ENCODE data around the gene SUGCT.

SUGCT gene

DNA sequence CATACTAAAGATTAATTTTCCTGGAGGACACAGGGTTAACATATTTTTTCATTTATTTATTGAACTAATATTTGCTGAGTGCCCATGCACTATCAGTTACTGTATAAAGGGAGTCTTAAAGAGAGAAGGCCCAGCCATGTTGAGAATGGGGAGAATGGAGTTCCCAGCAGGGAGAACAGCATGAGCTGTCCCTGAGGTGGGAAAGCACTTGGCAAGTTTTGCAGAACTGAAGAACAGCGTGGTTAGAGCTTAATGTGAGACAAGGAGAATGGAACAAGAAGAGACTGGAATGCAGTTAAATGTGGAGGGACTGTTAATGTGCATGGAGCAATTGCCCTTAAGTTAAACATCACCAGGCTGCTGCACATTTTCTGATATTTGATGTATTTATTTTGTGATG, 435.4 kb downstream of the SUGCT start:
- H3K4me3 ChIP-seq (ENCODE audit: low read depth, low read length) = no peak overlapping the region
- DNase-seq (ENCODE audit: low read depth) = peak; percentile 78
- TF ChIP-seq, protein P1, sequence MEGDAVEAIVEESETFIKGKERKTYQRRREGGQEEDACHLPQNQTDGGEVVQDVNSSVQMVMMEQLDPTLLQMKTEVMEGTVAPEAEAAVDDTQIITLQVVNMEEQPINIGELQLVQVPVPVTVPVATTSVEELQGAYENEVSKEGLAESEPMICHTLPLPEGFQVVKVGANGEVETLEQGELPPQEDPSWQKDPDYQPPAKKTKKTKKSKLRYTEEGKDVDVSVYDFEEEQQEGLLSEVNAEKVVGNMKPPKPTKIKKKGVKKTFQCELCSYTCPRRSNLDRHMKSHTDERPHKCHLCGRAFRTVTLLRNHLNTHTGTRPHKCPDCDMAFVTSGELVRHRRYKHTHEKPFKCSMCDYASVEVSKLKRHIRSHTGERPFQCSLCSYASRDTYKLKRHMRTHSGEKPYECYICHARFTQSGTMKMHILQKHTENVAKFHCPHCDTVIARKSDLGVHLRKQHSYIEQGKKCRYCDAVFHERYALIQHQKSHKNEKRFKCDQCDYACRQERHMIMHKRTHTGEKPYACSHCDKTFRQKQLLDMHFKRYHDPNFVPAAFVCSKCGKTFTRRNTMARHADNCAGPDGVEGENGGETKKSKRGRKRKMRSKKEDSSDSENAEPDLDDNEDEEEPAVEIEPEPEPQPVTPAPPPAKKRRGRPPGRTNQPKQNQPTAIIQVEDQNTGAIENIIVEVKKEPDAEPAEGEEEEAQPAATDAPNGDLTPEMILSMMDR (conservative IDR thresholded peaks at IDR 0.05; ENCODE audit: low read depth, low read length) = no peak

DNA sequence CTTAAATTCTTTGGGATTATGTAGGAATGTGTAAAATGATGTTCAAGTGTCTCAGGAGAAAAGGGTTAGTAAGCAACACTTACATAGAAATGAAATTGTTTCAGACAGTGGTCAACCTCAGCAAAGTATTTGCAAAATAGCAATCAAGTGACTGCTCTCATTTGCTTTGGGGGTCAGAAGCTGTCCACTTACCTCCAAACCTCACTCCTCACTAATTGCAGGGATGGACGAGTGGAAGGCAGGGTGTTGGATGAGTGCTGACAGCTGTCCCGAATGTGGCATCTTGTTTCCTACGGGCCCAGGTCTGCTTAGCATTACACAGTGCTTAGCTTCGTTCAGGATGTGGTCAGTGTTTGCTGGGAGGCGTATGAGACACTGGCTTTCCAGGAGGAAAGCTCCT, 437.0 kb downstream of the SUGCT start:
- DNase-seq (ENCODE audit: low read depth) = peak; percentile 73
- H3K4me3 ChIP-seq (ENCODE audit: low read depth, low read length) = no peak overlapping the region
- TF ChIP-seq, protein P1 (conservative IDR thresholded peaks at IDR 0.05; ENCODE audit: low read depth, low read length) = no peak

DNA sequence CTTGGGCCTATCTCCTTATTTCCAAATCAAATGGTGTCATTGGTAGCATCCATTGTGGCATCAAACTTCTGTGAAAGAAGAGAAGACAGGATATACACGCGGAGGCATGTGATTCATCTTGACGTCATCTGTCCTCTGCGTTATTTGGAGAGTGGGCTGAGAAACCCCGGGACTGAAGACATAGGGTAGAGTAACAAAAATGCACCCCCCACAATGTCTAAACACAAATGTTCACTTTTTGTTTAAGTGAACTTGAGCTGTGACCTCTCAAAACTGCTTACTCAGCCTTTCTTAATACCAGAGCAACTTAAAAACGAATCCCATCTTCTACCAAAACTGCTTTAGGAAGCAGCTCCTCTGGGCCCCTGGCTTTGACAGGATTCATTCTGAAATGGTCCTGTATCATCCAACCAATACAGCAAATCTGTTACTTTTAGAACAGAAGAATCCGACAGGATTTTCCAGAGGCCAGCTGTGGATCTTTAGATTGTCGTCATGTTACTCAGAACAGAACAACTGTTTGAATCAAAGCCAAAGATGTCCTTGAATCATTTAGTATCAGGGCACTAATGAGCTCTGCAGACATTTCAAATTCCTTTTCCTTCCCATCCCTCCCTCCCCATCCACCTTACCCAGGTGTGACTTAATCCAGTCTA, 438.1 kb downstream of the SUGCT start:
- TF ChIP-seq, protein P1 (conservative IDR thresholded peaks at IDR 0.05; ENCODE audit: low read depth, low read length) = no peak
- H3K4me3 ChIP-seq (ENCODE audit: low read depth, low read length) = no peak overlapping the region
- DNase-seq (ENCODE audit: low read depth) = peak; percentile 93

DNA sequence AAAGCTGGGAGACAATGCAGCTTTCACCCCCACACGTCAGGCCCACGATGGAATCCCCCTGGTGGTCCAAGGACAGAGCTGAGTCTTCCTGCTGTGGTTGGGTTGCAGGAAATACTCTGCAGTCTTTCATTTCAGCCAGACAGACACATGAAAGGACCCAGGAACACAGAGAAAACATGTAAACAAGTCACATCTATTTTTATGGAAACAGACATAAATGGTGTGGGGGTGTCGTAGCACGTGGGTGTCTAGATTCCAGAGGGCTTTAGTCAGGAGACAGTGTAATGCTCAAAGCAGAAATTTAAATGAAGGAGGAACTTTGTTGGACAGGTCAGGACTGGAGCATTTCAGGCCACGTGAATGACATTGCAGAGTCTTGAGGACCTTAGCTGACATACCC, 444.6 kb downstream of the SUGCT start:
- no peak overlapping the region for H3K4me3 ChIP-seq (ENCODE audit: low read depth, low read length)
- TF ChIP-seq, protein P1 (conservative IDR thresholded peaks at IDR 0.05; ENCODE audit: low read depth, low read length) = no peak
- DNase-seq (ENCODE audit: low read depth) = peak; percentile 52

DNA sequence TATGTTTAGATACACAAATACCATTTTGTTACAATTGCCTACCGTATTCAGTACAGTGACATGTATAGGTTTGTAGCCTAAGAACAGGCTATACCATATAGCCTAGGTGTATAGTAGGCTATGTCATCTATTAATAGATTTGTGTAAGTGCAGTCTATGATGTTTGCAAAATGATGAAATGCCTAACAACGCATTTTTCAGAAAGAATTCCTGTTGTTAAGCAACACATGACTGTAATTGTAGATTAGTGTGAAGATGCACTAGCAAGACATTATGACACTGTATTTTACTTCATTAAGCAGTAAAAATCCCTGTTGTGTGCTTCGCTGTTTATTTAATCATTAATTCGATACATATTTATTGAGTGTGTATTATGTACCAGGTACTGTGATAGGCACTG, 446.0 kb downstream of the SUGCT start:
- DNase-seq (ENCODE audit: low read depth) = peak; percentile 37
- H3K4me3 ChIP-seq (ENCODE audit: low read depth, low read length) = no peak overlapping the region
- TF ChIP-seq, protein P1 (conservative IDR thresholded peaks at IDR 0.05; ENCODE audit: low read depth, low read length) = no peak

DNA sequence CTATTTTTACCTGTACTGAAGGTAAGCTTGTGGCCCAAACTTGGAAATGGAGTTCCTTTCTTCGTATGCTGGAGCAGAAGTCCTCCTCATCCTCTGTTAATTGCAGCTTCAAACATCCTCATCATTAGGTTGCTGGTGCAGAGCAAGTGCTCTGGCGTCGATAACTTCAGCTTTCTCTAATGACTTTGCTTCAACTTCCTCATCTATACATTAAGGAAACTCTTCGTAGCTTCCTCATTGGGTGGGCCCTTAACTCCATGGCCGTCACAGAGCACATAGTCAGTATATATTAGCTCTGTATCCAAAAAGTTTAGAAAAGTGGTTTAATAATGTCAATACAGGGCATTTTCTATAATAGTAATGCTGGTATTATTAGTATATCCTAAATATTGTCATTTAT, 447.7 kb downstream of the SUGCT start:
- TF ChIP-seq, protein P1 (conservative IDR thresholded peaks at IDR 0.05; ENCODE audit: low read depth, low read length) = no peak
- no peak for DNase-seq (ENCODE audit: low read depth)
- H3K4me3 ChIP-seq (ENCODE audit: low read depth, low read length) = no peak overlapping the region

All from choroid plexus epithelial cell (primary cell).